CD4-positive, alpha-beta T cell treated with Interleukin-4 for 4 hours (primary cell): ENCODE measurements around the gene STXBP5.

ENCODE experiments used
- DNase-seq: peaks from one replicate; pipeline ENCODE4 v3.0.0-alpha.2; 2020

Gene STXBP5

GRCh38 chr6:147212622-147213021 is 8.4 kb downstream of the STXBP5 start:
- no peak for DNase-seq

GRCh38 chr6:147213772-147214171 is 9.6 kb downstream of the STXBP5 start:
- DNase-seq, result no peak

GRCh38 chr6:147214248-147215227 is 10.3 kb downstream of the STXBP5 start:
- DNase-seq, result no peak

- DNase-seq, result no peak
These were observed 12.7 kb downstream of the STXBP5 start for GRCh38 chr6:147216915-147217314.

- DNase-seq, result no peak
These were observed 13.7 kb downstream of the STXBP5 start for GRCh38 chr6:147217840-147218404.

GRCh38 chr6:147218797-147219196 is 14.6 kb downstream of the STXBP5 start:
- DNase-seq, result no peak

- DNase-seq, result no peak
These were observed 15.2 kb downstream of the STXBP5 start for GRCh38 chr6:147219463-147219862.

GRCh38 chr6:147220345-147220744 is 16.1 kb downstream of the STXBP5 start:
- DNase-seq, result no peak

- DNase-seq, result no peak
These were observed 17.5 kb downstream of the STXBP5 start for GRCh38 chr6:147221739-147222138.

- DNase-seq, result no peak
These were observed 18.1 kb downstream of the STXBP5 start for GRCh38 chr6:147222160-147222838.

- DNase-seq, result no peak
These were observed 19.5 kb downstream of the STXBP5 start for GRCh38 chr6:147223736-147224135.

GRCh38 chr6:147226163-147226724 is 22.0 kb downstream of the STXBP5 start:
- no peak for DNase-seq

GRCh38 chr6:147226877-147227276 is 22.7 kb downstream of the STXBP5 start:
- DNase-seq, result no peak

- no peak for DNase-seq
These were observed 23.6 kb downstream of the STXBP5 start for GRCh38 chr6:147227770-147228320.

- DNase-seq, result no peak
These were observed 27.4 kb downstream of the STXBP5 start for GRCh38 chr6:147231589-147231988.

- no peak for DNase-seq
These were observed 30.5 kb downstream of the STXBP5 start for GRCh38 chr6:147234685-147235084.

- DNase-seq, result no peak
These were observed 33.9 kb downstream of the STXBP5 start for GRCh38 chr6:147238164-147238563.

- no peak for DNase-seq
These were observed 34.7 kb downstream of the STXBP5 start for GRCh38 chr6:147238906-147239305.

- no peak for DNase-seq
These were observed 40.6 kb downstream of the STXBP5 start for GRCh38 chr6:147244832-147245231.

GRCh38 chr6:147245693-147246092 is 41.5 kb downstream of the STXBP5 start:
- DNase-seq, result no peak

- no peak for DNase-seq
These were observed 42.8 kb downstream of the STXBP5 start for GRCh38 chr6:147246853-147247635.

GRCh38 chr6:147248859-147249258 is 44.6 kb downstream of the STXBP5 start:
- DNase-seq, result no peak
